Brain pericyte (primary cell): ENCODE results near the gene PTGES3L.
A peak's percentile ranks its signal among the peaks of the same experiment; 100 is the strongest.
"Not testable (repeated sequence)": the region's sequence is repeated elsewhere in the genome, so short reads cannot be mapped to it uniquely, and the experiment has no call there.

Experiments
- DNase-seq: peaks from one replicate; pipeline ENCODE4 v3.0.0-alpha.2; 2012; ENCODE audit warnings: low read depth, low spot score

Gene PTGES3L

DNA sequence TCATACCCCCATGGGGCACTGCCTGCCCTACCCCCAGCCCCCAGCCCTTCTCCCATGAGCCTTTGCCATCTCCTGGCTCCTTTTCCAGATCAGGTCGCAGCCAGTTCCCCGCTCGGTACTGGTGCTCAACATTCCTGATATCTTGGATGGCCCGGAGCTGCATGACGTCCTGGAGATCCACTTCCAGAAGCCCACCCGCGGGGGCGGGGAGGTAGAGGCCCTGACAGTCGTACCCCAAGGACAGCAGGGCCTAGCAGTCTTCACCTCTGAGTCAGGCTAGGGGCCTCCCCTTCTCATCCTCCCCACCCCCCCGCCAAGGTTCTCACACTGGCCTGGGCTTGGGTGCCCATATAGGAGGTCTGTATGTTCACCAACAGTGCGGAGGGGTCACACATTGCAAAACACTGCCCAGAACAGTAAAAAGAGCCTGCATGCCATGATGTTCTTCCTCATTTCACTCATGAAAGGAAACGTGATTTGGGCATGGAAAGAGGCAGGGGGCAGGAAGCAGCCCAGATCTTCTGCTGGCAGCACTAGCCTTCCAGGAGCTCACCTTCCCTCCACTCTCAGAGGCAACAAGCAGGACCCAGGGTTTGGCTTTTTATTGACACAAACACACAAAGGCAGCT lies 34.3 kb upstream of the PTGES3L start:
- no peak for DNase-seq

DNA sequence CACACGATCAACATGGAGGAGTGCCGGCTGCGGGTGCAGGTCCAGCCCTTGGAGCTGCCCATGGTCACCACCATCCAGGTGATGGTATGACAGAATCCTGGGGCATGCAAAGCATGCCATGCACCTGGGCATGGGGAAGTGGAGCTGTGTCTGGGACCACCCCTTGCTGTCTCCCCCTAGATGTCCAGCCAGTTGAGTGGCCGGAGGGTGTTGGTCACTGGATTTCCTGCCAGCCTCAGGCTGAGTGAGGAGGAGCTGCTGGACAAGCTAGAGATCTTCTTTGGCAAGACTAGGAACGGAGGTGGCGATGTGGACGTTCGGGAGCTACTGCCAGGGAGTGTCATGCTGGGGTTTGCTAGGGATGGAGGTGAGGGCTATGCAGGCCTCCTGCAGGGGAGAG lies 33.4 kb upstream of the PTGES3L start:
- DNase-seq = no peak

DNA sequence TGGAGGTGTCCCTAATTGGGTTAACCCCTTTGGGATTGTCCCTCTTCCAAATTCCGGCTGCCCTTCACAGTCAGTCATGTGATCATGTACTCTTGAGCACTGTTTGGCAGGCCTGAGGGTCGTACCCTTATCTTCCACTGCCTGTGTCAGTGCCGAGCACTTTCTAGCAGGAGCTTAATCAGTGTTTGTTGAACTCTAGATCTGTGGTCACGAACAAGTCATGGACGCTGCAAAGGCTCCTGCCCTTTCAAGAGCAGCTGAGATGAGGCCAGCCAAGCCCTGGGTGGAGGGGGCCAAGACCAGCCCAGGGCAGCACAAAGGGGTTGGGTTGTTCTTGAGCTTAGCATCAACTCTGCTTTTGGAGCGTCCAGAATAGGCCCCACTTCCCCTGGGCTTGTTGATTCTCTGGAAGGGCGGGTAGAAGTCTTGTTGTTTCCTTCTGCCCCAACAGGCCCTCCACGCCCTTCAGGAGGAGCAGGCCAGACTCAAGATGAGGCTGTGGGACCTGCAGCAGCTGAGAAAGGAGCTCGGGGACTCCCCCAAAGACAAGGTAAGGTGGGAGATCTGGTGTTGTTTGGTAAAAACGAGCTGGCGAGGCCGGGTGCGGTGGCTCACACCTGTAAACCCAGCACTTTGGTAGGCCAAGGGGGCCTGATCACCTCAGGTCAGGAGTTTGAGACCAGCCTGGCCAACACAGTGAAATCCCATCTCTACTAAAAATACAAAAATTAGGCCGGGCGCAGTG lies 32.0 kb upstream of the PTGES3L start:
- no peak for DNase-seq

DNA sequence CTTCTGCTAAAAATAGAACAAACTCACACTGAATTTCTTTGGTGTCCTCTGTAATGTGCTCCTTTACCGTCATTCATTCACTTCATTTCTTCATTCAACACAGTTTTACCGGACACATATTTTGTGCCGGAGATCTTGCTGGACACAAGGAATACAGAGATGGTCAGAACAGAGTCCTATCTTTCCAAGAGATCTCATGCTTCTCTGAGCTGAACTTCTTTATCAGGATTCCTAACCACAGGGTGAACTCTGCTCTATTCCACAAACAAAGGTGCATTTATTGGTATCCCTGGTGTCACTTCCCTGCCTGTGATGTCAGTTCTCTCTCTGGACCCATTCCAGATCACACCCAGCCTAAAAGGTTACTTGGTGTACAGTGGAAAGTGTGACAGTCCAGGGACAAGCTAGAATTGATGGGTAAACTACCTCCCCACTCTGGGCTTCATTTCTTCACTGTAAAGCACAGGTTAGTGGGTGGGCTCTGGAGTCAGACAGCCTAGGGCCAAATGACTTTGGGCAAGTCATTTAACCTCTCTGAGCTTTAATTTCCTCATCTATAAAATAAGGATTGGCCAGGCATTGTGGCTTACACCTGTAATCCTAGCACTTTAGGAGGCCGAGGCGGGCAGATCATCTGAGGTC lies 30.9 kb upstream of the PTGES3L start:
- no peak for DNase-seq

DNA sequence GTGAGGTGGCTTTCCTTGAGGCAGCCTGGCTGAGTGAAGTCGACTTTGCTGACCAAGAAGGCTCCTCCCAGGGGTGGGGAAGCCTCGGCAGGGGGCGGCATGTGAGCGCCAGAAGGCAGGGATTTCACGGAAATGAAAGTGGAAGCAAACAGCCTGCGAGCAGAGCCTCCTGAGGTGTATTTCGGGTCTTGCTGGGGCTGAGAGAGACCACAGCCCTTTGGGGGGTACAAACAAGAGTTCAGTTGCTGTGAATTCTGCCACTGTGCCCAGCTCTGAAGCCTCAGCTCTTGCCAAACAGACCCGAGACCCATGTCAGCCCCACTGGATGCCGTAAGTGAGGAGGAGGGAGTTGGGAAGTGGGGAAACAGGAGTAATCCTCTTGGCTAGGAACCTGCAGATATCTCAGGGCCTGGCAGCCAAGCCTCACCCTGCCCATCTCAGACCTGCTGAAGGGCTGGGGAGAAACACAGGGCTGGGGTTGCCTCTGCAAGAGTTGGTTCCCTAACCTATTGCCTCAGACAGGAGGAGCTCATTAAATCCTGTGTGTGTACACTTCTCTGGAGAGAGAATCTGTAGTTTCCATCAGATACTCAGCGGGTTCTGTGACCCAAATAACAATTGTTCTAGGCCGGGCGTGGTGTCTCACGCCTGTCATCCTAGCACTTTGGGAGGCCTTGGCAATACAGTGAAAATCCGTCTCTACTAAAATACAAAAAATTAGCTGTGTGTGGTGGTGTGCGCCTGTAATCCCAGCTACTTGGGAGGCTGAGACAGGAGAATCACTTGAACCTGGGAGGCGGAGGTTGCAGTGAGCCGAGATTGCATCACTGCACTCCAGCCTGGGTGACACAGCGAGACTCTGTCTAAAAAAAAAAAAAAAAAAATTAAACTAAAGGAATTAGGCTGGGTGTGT lies 27.0 kb upstream of the PTGES3L start, which contains the start of gene IFI35:
Gene IFI35 (plus strand): TSS at position 146 of the 913 bp plus-strand sequence. CDS start 164 bp downstream, at position 310.
- DNase-seq = peak; percentile 58

DNA sequence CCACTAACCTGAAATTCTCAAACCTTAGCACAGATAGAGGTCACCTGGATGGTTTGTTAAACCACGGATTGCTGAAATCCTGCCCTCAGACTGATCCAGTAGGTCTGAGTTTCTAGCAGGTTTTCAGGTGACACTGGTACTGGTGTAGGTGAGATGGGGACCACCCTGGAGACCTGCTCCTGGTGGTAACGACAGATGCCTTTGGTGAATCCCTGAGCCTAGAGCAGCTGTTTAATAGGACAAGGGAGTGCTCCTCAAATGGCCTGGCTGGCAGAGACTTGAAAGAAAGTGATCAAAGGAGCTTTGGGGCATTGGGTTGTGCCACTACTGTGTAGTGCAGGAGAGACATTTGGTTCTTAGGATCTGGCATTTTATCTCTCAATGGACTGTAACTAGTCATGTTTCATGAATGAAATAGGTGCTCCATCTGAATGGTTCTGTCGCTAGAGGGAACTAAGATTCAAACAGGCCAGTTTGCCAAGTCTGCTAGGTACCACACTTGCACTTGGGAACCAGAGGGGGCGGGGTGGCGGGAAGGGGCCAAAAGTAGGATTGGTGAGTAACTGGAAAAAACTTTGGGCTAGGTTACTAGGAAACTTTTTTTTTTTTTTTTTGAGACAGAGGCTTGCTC lies 23.8 kb upstream of the PTGES3L start:
- DNase-seq = no peak

DNA sequence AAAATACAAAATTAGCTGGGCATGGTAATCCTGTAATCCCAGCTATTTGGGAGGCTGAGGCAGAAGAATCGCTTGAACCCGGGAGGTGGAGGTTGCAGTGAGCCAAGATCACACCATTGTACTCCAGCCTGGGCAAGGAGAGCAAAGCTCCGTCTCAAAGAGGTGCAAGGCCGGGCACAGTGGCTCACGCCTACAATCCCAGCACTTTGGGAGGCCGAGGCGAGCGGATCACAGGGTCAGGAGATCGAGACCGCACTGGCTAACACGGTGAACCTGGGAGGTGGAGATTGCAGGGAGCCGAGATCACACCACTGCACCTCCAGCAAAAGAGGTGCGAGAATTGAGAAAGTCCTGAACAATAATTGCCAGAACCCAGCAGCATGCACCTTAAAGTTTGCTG lies 21.0 kb upstream of the PTGES3L start:
- not testable (repeated sequence) for DNase-seq

DNA sequence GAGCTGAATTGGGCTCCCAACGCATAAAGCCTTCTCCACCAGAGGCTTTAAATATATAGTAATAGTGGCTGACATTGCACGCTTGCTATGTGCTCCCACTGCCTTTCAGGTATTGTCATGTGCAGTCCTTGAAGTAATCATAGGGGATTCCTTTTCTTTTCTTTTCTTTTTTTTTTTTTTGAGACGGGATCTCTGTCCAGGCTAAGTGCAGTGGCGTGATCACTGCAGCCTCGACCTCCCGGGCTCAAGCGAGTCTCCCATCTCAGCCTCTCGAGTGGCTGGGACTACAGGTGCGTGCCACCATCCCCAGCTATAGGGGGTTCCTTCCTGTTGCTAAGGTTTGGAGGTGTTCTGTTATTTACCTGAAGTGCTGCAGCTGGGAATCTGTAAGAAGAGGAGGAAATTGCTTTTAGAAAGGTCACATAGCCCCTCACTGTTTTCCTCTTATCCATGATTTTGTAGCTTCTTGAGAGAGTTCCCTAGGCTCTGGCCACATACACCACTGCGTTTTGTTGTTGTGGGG lies 19.2 kb upstream of the PTGES3L start:
- DNase-seq = no peak

DNA sequence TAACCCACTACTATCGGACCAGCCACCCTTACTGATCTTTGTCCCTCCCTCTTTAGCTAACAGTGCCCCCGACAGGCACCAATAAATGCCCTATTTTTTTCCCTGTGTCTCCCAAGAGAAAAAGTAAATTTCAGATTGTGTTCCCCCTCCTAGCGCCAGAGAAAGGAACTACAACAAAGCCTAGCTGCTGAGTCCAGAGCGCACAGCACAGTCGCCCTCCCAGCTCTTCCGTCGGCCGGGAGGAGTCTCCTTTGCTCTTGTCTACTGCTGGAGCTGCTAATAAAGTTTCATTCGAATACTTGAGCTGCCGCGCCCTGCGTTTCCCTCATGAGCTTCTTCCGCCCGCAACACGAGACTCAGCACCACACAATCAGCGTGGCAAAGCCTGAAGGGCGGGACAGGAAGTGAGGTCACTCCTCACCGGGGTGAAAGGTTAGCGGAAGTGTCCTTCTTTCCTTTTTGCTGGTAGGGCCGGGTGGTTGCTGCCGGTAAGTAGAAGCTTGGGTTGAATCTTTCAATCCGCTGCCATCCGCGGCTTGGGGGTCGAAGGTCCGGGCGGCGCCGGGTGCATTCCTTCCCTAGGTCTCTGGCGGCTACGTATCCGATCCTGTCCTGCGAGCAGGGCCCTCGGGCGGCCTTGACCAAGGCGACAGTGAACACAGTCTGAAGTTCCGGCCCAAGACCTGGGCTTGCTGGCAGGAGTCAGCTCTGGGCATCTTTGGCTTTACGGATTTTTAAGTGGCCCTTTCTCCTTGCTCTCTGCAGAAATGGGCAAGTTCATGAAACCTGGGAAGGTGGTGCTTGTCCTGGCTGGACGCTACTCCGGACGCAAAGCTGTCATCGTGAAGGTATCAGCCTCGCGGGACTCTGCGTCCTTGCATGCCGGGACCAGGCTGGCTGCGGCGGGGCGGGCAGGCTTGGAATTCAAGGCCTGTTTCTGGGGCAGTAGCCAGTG lies 18.4 kb upstream of the PTGES3L start, which contains the start of gene RPL27:
Gene RPL27 (plus strand): TSS at position 436 of the 955 bp plus-strand sequence. CDS start 332 bp downstream, at position 768.
- peak; percentile 99 for DNase-seq

DNA sequence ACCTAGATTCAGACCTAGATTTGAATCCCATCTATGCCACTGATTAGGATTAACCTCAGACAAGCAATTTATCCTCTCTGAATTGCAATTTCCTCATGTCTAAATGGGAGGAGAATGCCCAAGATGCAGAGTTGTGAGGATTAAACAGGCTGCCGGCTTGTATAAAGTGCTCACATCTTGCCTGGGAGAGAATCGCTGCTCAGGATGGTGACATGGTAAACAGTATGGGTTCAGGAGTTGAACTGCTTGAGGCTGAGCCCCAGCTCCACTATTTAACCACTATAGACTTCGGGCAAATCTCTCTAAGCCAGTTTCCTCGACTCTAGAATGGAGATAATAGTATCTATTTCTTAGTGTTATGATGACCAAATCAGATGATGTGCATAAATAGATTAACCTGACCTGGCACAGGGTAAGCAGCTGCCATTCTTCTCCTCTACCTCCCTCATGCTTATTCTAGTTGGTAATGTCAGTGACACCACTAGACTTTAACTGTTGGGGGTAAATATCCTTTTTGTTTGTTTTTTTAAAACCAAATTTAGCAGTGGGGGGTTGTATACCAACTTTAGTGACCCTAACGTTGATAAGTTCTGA lies 17.6 kb upstream of the PTGES3L start:
- DNase-seq = no peak

DNA sequence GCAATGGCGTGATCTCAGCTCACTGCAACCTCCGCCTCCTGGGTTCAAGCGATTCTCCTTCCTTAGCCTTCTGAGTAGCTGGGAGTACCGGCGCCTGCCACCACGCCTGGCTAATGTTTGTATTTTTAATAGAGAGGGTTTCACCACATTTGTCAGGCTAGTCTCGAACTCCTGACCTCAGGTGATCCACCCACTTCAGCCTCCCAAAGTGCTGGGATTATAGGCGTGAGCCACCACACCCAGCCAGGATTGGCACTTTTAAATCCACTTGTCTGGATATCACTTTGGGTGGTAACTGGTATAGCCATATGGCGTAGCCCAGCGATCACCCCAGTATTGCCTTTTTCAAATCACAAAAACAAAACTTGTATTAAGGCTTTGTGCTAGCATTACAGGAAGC lies 14.0 kb upstream of the PTGES3L start:
- DNase-seq = not testable (repeated sequence)

DNA sequence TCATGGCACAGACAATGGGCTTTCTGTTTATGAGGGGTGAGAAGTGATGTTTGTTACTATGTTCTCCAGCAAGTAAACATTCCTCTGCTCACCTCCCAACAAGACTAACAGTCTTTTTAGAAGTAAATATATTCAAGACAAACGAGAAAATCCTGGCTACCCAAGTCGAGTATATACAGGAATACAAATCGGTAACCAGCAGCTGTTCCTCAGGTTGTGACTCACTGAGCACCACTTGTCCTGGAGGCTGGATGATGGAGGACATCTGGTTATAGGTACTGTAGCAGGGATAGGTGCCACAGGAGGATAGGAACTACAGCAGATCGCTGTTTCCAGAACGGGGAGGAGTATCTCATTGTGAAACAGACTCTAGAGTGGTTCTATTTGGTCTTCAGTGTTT lies 13.0 kb upstream of the PTGES3L start:
- no peak for DNase-seq

DNA sequence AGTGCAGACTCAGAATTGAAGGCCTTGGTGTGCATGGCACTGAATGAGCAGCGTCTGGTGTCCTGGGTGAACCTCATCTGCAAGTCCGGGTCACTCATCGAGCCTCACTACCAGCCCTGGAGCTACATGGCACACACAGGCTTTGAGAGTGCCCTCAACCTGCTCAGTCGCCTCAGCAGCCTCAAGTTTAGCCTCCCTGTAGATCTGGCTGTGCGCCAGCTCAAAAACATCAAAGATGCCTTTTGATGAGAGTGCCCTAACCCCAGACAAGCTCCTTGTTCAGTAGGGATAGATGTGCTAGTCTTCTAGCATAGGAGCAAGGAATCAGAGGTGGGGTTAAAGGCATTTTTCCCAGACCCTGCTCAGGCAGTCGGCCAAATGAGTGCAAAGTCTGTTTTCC lies 11.6 kb upstream of the PTGES3L start:
- no peak for DNase-seq

DNA sequence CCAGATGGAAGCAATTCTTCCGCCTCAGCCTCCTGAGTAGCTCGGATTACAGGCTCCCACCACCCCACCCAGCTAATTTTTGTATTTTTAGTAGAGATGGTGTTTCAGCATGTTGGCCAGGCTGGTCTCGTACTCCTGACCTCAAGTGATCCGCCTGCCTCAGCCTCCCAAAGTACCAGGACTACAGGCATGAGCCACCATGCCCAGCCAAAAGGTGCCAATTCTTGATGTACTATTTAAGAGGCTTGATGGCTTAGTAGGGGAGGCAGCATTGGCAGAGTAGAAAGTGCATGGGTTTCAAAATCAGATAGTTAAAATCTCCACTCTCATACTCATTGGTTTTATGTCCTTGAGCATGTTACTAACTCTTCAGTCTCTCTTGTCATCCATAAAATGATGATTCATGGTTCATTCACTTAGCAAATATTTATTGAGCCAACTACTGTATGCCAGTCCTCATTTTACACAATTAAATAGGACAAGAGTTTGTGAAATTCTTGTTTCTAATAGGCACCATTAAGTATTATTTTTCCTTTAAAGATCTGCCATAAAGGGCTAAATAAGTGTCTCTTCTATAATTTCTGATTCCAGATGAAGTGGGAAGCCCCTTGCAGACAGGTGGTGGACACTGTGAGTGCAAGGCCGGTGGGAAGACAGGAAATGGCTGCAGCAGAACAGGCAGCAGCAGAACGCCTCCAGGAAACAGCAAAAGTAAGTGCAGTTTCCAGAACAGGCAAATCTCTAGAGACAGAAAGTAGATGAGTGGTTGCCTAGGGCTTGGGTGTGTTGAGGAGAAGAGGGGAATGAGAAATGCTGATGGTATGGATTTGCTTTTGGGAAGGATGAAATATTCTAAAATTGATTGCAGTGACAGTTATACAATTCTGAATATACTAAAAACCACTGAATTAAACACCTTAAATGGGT lies 10.1 kb upstream of the PTGES3L start:
- no peak for DNase-seq

DNA sequence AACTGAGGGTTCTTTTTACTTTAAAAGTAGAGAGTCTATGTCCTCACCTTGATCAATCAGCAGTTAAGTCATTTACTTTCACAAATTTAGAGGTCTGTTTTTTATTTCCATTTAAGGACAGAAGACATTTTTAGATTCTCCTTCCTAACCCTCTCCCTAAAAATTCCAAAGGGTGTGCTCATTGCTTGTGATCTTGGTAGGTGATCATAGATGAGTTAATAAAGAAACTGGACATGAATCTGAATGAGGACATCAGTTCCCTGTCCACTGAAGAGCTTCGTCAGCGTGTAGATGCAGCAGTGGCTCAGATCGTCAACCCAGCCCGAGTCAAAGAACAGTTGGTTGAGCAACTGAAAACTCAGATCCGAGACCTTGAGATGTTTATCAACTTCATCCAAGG lies 9.3 kb upstream of the PTGES3L start:
- no peak for DNase-seq

DNA sequence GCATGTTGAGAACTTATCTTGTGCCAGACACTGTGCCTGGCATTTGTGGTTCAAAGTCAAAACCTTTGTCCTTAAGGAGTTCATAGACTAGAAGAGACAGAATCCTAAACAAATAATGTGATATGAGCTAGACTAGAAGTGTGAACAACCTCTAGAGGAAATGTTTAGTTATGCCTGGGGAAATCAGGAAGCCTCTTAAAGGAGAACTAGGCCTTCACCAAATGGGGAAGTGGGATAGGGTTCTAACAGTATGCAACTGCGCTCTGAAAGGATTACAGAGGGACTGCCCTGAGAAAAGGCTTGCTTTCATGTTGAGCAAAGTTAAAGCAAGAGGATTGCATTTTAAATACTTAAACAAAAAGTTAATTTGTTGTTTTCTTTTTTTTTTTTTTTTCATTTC lies 5.3 kb upstream of the PTGES3L start:
- no peak for DNase-seq

DNA sequence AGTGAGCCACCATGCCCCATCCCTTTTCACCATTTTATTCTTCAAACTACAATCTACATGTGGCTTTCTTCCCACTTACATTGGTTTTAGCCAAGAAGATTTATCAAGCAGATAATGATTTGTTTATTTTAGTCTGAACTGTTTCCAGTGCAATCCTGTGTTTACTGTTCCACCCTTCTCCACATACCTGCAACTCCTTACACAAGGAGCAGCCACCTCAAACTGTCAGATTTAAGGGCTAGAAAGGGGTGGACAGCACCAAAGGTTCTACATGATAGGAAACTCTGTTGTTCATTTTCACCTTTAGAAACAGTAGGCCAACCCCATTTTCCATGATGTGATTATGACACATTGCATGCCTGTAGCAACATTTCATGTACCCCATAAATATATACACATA lies 2.4 kb upstream of the PTGES3L start:
- no peak for DNase-seq

DNA sequence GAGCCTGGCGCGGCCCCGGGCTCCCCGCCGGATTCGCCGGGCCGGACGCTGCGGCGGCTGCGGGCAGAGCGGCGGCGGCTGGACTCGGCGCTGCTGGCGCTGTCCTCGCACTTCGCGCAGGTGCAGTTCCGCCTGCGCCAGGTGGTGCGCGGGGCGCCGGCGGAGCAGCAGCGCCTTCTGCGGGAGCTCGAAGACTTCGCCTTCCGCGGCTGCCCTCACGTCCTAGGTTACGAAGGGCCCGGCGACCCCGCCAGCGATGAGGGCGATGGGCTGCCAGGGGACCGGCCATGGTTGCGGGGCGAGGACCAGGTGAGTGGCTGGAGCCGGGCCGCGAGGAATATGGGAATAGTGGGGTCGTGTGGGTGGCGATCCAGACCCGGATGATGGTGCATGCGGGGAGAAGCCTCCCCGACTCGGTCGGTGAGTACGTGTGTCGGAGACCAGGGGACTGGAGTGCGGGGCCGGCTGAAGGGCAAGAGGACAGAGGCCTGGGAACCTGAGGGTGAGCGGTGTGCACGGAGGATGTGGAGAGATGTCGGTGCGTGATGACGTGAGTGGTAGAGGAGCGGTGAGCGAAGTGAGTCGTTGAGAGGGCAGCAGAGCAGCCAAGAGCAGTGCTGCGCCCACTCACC lies 1.0 kb upstream of the PTGES3L start:
- DNase-seq = no peak
